SK-MEL-5 (cell line): ENCODE results near the gene TBK1. TPM values are rescaled to one million over a fixed set of nuclear protein-coding genes. Genes with fewer than 3 reads are reported as not detected.
"Not testable (repeated sequence)": the region's sequence is repeated elsewhere in the genome, so short reads cannot be mapped to it uniquely, and the experiment has no call there.

ENCODE experiments used
- DNase-seq: peaks from one replicate; pipeline ENCODE4 v3.0.0-alpha.2; 2016; ENCODE audit warnings: low read depth, low spot score
- in situ Hi-C: cut with HindIII; loops from 2 replicates; pipeline ENCODE4 v1.10.0; 2016; ENCODE audit warnings: low sequenced_read_pairs, high pct_unique_total_duplicates, low pct_unique_long_range_greater_than_20kb
- total RNA-seq: library from RNA; depleted of rRNA; stranded (reverse); fragments of >200 nt; shearing (Covaris generic); gene quantifications from 2 replicates; pipeline ENCODE4 v1.2.3, GENCODE V29; 2014

Gene TBK1
- total RNA-seq, 1 experiment from 2014 or later = 57.2 TPM

DNA sequence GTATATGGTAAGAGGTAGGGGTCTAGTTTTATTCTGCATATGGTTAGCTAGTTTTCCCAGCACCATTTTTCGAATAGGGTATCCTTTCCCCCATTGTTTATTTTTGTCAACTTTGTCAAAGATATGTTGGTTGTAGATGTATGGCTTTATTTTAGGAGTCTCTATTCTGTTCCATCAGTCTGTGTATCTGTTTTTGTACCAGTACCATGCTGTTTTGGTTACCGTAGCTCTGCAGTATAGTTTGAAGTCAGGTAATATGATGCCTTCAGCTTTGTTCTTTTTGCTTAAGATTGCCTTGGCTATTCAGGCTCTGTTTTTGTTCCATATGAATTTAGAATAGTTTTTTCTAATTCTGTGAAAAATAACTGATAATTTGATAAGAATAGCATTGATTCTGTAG is 24.9 kb downstream of the TBK1 start:
- in situ Hi-C loops = no loop called here
- DNase-seq = no peak

DNA sequence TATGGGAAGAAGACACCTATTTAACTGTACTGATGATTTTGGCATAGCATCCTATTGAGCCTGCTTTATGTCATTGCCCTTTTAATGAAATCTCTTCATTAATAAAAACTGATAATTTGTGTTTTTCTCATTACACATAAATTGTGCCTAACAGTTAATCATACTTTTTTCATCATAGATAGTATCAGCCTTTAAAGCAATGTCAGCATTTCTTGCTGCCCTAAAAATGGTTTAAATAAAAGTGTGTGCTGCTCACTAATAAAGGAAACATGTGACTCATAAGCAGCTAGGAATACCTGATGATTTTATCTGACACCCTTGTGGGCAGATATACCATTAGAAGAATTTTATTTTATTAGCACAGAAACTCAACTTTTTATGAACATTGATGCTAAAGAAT is 26.7 kb downstream of the TBK1 start:
- DNase-seq = no peak
- in situ Hi-C loops = no loop called here

DNA sequence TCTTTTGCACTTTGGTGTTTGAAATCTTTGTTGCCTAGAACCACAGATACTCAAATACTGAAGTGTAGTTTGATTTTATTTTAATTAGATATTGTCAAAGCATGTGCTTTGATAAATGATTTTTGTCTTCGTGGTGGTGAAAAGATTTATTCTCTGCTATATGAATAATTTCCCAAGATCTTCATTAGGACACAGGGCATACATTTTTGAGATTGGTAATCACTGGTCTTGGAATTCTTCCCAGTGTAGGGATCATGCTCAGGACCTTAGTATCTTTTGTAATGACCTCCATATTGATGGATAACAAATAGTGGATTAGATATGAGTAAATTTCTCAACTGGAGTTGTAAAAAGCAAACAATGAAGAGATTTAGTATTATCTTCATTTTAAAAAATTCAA is 28.2 kb downstream of the TBK1 start:
- in situ Hi-C loops = no loop called here
- no peak for DNase-seq

DNA sequence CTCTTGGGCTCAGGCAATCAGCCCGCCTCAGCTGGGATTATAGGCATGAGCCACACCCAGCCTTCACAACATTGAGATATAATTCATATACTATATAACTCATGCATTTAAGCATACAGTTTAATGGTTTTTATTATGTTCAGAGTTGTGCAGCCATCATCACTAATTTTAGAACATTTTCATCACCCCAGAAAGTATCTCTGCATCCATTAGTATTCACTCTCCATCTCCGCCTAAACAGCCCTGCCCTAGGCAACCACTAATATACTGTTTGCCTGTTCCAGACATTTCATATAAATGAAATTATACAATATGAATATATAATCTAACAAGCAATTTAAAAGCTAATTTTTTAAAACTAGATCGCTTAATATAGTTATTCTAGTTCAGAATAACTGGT is 34.7 kb downstream of the TBK1 start:
- in situ Hi-C loops = no loop called here
- DNase-seq = no peak

DNA sequence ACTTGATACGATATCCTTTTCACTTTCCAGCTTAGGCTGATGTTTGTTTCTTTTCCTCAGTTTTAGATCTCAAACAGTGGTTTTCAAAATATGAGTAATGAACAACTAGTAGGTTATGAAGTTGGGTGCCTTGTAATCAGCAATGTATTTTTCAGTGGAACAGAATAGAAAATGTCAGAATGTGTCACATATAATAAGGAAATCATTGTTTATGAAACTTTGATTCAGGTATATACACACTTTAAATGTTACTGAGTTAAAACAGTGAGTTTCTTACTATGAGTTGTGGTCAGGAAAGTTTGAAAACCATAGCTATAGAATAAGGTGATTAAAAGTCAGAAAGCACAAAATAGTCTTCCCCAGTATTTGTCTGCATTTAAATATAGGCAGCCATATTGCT is 39.8 kb downstream of the TBK1 start:
- DNase-seq = no peak
- in situ Hi-C loops = no loop called here

DNA sequence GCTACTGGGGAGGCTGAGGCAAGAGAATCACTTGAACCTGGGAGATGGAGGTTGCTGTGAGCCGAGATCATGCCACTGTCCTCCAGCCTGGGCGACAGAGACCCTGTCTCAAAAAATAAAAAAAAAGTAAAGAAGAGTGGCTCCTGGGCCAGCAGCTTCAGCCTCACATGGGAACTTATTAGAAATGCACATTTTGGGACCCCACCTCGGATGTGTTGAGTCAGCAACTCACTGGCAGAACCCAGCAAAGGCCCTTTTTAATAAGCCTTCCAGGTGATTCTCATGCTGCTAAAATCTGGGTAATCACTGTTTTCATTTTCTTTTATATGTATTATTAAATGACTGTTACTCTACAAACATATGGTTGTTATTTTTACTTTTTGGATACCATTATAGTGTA is 41.6 kb downstream of the TBK1 start:
- DNase-seq = no peak
- in situ Hi-C loops = no loop called here

DNA sequence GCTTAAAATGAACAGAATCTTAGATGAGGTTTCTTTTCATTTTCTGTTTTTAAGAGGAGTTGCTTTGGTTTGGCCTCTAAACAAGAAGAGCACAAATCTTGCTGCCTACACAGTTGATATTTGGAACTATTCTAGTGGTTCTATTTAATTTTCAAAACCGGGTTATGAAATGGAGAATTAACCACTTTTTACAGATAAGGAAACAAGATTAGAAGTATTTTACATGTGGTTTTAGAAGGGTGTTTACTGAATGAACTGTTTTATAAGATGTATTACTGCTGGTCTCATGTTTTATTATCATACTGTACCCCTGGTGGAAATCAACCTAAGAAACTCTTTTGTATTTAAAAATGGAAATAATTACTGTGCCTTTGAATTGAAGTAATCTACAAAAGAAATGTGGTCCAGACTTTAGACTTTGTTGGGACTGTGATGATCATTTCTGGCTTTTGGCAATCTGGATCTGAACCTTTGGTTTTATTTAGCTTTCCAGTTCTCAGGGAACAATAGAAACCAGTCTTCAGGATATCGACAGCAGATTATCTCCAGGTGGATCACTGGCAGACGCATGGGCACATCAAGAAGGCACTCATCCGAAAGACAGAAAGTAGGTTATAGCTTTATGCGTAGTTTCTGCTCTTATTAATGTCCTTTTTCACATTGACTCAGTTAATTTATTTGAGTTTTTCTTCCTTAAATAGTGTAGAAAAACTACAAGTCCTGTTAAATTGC is 43.2 kb downstream of the TBK1 start:
- in situ Hi-C loops = no loop called here
- no peak for DNase-seq

DNA sequence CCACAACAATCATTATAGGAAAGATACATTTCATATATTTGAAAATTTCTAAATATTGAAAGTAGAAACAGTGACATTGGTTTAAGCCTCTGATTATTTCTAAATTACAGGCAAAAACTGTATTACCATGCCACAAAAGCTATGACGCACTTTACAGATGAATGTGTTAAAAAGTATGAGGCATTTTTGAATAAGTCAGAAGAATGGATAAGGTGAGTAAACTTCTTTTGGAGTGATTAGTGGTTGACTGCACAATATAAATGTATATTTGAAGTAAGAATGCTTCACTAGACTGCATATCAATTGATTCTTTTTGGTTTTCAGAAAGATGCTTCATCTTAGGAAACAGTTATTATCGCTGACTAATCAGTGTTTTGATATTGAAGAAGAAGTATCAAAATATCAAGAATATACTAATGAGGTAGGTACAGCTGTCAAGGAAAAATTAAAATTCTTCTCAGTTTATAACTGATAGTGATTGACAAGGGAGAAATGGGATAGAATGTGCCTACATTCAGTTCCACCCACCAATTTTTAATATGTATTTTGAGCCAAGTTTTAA is 45.0 kb downstream of the TBK1 start:
- no peak for DNase-seq
- in situ Hi-C loops = no loop called here

DNA sequence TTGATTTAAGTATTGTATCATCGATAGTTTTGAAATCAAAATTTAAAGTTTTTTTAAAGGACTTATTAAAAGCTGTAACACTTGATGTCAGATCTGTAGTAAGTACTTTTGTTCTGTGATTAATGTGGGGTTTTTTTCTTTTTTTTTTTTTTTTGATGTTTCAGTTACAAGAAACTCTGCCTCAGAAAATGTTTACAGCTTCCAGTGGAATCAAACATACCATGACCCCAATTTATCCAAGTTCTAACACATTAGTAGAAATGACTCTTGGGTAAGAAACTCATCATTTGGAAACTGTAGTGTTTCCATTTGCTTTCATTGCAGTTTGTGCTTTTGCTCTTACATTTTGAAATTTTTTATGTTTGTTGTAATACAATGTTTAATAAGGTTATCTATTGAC is 45.6 kb downstream of the TBK1 start:
- in situ Hi-C loops = no loop called here

DNA sequence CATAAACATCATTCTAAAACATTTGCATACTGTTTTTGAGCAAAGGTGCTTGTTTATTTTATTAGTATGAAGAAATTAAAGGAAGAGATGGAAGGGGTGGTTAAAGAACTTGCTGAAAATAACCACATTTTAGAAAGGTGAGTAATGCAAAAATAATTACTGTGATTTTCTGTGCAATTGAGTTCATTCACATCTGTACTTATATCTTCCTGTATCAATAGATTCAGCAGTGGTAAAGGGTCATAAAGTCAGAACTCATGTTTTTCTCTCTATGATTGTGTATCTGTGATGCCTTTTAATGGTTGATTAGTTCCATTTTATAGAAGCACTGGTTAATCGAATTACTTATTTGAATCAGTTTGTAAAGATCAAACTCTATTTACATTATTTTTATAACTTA is 46.0 kb downstream of the TBK1 start:
- in situ Hi-C loops = no loop called here
- DNase-seq = no peak

More for the DNA sequence above, 45.6 kb downstream of the TBK1 start:
- DNase-seq = no peak

DNA sequence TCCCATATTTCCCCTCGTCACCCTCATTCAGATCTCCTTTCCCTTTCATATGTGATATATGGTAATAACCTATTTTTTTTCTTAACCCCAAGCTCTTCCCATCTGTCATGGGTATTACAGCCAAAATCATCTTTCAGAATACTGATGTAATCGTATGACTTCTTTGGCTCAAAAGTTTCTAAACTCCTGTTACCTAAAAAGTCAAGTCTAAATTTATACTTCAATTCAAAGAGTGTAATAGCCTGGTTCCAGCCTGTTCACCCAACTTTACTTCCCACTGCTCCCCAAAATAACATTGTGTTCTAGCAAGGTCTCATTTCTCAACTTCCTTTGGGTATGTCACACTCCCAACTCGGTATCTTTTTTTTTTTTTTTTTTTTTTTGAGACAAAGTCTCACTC is 48.5 kb downstream of the TBK1 start:
- in situ Hi-C loops = no loop called here
- DNase-seq = no peak

DNA sequence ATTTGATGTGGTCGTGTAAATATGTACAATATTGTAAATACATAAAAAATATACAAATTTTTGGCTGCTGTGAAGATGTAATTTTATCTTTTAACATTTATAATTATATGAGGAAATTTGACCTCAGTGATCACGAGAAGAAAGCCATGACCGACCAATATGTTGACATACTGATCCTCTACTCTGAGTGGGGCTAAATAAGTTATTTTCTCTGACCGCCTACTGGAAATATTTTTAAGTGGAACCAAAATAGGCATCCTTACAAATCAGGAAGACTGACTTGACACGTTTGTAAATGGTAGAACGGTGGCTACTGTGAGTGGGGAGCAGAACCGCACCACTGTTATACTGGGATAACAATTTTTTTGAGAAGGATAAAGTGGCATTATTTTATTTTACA is 49.6 kb downstream of the TBK1 start:
- DNase-seq = no peak
- in situ Hi-C loops = no loop called here

DNA sequence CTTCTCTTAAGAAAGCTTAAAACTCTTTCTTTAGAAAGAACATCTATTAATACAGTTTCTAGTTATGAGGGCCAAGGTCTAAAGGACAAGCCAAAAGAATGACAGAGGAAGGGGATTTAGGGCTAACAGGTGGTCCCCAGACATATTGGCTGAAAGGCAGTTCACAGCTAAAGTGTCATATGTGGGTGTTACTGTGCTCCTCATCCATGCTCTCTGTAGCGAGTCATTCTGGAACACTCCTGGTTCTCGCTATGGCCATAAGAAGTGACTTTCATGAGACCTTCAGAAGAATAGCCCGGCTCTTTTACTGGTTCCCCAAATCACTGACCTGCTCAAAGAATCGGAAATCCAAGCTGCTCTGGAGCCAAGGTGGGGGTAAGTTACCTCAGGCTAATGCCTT is 55.0 kb downstream of the TBK1 start:
- in situ Hi-C loops = no loop called here
- no peak for DNase-seq

DNA sequence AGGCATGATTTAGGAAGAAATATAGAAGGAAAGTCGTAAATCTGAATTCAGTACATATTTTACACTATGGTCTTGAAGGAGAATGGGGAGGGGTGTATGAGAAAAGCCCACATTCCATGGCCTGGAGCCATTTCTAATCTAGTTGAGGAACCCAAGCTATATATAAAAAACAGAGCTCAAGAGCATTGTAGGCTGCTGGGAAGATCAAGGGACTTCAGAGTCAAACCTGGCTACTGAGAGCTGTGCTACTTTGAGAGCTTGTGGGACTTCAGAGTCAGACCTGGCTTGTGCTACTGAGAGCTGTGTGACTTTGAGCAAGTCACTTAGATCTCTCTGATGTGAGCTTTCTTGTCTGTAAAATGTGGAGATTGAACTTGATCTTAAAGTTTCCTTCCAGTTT is 58.7 kb downstream of the TBK1 start:
- in situ Hi-C loops = no loop called here
- DNase-seq = no peak

DNA sequence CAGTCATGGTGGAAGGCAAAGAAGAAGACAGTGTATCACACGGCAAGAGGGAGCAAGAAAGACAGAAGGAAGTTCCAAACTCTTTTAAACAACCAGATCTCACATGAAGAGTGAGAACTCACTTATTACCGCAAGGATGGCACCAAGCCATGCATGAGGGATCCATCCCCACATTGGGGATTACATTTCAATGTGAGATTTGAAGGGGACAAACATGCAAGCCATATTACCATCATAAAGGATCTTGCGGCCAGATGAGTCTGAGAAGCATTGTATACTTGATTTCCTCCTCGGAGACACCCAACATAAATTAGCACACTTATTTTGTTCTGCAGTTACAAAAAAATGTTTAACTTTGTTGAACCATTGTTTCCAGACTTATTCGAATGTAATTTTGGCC is 66.5 kb downstream of the TBK1 start:
- DNase-seq = no peak
- in situ Hi-C loops = no loop called here

DNA sequence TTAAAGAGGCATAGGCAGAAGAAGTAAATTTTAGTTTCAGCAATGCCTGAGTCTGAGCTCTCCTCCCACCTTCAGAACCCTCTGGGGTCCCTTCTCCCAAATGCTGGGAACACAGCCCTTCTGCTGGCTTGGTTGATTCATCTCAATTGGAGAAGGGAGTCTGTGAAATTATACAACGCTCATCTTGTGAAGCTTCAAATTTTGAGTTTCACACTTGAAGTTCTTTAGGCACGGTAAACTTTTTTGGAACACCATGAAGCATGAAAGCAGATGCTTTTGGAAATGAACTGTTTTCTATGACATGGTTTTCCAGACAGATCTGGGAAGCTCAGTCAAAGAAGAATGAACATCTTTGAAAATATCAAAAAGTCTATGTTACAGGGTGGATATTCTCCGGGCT is 69.9 kb downstream of the TBK1 start:
- in situ Hi-C loops = no loop called here
- no peak for DNase-seq

DNA sequence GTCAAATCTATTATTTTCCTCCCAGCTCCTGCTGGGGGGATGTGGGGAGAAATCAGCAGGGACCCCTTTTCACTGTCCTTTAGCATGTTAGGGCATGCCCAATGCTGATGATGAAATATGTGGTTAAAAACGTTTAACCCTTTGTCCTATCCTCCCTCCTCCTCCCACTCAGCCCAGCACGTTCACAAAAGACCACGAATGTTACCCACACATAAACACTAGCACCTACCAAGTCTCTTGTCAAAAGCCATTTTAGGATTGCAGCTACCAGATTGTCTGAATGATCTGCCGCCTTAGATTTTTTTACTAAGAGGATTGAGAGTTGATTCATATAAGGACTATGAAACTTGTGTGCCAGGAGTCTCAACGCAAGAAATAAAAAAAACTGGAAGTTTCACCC is 70.4 kb downstream of the TBK1 start:
- in situ Hi-C loops = no loop called here
- no peak for DNase-seq

DNA sequence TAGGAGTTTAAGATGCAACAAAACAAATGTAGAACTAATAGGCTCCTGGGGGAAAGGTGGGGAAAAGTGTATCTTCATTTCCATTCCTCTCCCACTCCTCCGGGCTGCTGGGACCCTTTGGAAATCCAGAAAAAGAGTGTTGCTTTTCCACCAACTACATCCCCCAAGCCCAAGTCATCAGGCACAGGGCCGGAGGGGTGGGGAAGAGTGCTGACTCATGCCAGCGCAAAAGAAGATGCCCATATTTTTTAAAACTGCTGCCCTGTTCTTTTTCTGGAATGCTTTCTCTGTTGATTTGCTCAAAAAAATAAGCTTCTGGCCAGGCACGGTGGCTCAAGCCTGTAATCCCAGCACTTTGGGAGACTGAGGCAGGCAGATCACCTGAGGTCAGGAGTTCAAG is 70.9 kb downstream of the TBK1 start:
- in situ Hi-C loops = no loop called here

DNA sequence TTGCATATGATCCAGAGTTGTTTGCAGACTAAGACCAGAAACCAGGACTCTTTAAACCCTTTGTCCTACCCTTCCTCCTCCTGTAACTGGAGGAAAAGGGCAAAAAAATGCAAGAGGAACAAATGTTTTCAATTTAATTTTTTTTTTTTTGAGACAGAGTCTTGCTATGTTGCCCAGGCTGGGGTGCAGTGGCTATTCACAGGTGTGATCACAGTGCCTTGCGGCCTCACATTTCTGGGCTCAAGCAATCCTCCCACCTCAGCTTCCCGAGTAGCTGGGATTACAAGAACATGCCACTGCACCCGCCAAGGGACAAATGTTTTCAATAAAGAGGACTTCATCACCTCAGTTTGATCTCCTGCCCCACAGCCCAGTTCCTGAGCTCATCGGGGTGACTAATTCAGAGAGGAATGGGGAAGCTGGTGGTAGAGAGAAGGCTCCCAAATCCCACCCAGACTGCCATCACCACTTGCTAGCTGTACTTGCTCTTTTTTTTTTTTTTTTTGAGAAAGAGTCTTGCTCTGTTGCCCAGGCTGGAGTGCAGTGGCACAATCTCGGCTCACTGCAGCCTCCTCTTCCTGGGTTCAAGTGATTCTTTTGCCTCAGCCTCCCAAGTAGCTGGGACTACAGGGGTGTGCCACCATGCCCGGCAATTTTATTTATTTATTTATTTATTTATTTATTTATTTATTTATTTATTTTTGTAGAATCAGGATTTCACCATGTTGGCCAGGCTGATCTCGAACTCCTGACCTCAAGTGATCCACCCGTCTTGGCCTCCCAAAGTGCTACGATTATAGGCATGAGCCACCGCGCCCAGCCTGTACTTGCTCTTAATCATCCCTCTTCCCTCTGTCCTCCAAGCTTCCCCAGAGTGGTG is 71.9 kb downstream of the TBK1 start:
- DNase-seq, in situ Hi-C loops: not testable (repeated sequence)

More for the DNA sequence above, 70.9 kb downstream of the TBK1 start:
- DNase-seq = no peak
